GM19043 (cell line): ENCODE data around the gene USP34.

ENCODE experiments used
- ATAC-seq: cut with Tn5 transposase; IDR thresholded peaks from one replicate; pipeline ENCODE4 v1.9.1; 2021; ENCODE audit warnings: low read depth; ENCODE audit not compliant: unreplicated experiment

USP34 gene

DNA sequence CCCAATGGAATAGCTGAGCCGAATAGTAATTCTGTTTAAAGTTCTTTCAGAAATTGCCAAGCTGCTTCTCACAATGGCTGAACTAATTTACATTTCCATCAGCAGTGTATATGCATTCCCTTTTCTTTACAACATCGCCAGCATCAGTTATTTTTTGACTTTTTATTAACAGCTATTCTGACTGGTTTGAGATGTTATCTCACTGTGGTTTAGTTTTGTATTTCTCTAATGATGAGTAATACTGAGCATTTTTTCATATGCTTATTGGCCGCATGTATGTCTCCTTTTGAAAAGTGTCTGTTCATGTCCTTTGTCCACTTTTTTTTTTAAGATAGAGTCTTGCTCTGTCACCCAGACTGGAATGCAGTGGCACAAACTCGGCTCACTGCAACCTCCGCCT is 208.2 kb downstream of the USP34 start:
- ATAC-seq: no peak

DNA sequence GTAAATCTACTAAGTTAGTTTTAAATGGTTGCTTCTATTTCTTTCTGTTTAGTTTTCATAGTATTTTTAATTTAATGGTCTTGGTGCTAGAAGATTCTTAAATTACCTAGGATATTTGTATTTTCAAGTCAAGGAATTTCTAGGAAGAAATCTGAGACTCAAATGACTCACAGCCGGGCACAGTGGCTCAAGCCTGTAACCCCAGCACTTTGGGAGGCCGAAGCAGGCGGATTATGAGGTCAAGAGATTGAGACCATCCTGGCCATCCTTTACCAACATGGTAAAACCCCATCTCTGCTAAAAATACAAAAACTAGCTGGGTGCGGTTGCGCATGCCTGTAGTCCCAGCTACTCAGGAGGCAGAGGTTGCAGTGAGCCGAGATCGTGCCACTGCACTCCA is 213.4 kb downstream of the USP34 start:
- no peak for ATAC-seq

DNA sequence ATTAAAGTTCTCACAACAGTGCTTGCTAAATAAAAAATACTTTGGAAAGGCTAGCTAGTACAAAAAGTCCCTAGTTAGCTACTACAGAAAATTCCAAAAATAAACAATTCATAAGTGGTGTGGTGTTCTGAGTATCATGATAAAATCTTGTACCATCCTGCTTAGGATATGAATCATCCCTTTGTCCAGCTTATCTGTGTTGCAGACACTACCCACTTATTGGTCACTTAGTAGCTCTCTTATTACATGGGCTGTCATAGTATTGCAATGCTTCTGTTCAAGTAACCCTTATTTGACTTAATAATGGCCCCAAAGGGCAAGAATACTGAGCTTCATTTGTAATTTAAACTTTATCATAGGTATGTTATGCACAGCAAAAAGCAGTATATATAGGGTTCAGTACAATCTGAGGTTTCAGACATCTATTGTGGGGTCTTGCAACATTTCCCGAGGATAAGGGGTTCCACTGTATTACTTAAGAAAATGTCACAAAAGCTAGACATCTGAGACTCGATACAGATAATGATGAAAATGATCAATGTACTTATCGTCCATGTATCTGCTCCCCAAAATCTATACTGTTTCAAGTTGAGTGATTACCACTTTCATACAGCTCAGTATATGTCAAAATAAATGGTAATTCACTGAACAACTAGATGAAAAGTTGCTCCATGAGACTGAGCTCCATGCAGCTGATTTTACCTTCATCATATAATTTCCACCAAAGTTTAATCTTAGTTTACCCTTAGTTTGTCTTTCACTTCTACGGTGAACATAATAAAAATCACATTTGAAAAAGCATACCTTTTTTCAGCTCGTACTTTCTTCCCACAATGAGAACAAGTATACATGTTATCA is 215.1 kb downstream of the USP34 start:
- no peak for ATAC-seq

DNA sequence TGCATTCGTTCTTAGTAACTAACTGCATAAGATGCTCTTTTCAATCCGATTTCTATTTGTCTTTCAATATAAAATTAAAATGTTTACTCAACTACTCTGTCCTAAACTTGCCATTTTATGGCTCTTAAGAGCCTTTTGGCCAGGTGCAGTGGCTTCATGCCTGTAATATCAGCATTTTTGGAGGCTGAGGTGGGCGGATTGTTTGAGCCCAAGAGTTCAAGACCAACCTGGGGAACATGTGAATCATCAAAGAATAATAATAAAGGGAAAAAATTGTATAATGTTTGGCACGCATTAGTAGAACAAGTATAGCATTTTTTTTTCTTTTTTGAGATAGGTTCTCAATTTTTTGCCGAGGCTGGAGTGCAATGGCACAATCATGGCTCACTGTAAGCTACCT is 216.4 kb downstream of the USP34 start:
- no peak for ATAC-seq

DNA sequence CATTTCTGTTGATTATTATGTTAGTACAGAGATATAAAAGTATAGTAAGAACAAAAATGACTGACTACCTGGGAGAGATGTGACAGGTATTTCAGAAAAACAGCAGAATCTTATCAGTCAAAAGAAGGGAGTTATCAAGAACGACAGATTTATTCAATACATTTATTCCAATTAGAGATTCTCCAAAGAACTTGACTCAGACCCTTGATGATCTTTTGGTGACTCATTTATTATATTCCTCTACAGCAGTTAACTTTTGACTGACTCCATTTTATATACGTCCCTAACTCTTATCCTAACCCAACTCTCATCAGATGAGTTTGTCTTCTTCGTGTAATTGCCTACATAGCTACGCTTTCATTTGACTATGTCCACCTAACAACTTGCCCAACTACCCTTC is 217.8 kb downstream of the USP34 start:
- no peak for ATAC-seq

DNA sequence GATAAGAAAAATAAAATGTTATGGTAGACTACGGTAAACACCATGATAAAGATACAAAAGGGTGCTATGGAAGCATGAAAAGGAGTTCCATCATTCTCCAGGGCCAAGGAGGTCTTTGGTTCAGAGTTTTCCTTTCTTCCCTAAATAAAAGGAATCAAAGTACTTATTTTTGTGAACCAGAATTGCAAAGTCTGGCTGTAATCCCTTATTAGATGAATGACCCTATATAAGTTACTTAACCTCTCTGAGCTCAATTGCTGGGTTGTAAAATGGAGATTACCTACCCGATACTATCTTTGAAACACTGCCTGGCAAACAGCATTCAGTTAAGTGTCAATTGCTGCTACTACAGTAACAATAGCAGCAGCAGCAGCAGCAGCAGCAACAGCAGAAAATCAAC is 218.9 kb downstream of the USP34 start:
- ATAC-seq: no peak

DNA sequence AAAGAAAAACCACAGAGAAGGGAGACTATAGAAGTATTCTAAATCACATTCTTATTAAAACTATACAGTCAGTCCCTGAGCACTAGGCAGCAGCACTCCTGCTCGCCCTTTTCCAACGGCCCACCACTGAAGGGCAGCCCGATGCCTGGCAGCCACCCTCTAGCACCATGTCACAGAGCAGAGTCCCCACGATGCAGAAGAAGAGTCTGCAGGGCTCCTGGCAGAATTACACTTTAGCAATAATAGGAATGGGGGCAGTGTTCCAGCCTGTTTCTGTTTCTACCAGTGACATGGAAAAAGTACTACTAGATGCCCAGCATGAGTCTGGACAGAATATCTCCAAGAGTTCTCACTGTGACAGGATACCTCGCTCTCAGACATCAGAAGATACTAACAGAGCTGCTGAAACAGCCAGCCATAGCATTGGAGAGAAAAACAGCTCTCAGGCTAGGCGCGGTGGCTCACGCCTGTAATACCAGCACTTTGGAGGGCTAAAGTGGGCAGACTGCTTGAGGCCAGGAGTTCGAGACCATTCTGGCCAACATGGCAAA is 221.3 kb downstream of the USP34 start:
- no peak for ATAC-seq

DNA sequence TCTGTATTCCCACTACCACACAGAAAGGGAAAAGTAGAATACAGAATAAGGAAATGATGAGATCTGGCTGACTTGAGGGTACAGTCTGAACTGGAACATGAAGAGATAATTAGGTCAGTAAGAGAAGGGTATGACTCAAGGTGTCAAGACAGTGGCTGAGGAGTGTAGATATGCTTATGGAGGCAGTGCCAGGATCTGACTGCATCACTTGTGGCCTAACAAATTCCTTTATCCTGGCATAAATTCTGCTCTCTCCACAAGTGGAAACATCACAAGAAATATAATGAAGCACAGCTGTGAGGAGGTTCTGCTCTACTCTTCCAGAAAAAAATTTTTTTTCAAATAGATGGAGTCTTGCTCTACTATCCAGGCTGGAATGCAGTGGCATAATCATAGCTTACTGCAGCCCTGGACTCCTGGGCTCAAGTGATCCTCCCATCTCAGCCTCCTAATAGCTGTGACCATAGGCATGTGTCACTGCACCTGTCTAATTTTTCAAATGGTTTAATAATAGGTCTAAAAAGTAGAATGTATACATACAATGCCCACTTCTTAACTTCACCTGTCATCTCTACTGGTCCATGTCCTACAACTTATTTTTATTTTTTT is 223.6 kb downstream of the USP34 start:
- ATAC-seq: no peak

DNA sequence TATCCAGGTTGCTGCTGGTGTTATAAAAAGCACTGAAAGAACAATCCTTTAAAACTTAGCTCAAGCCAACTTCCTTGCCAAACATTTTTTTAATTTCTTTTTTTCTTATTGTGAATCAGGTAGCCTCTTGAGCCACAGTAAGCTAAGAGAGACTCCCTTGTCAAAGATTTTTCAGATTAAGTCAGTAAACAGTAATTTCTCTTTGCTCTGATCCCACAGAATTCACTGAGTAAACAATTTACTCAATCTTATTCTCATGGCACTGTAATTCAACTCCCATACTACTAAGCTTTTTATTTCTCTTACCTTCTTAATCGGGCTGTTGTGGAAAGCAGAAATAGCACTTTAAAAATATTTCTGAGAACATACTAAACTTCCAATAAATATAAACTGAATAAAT is 226.2 kb downstream of the USP34 start:
- ATAC-seq: no peak

DNA sequence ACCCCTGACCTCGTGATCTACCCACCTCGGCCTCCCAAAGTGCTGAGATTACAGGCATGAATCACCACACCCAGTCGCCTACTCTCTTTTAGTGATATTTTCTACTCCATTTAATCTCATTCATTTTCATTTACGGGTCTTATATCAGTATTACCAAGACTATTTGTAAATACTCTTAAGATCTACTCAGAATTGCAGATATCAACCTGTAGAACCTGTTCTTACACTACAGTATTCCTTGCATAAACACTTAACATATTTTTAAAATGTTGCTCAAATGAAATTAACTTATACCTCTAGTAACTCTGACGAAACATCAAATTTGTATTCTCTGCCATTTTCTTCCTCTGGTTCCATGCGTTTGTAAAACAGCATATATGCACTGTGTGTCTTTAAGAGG is 229.6 kb downstream of the USP34 start:
- no peak for ATAC-seq

DNA sequence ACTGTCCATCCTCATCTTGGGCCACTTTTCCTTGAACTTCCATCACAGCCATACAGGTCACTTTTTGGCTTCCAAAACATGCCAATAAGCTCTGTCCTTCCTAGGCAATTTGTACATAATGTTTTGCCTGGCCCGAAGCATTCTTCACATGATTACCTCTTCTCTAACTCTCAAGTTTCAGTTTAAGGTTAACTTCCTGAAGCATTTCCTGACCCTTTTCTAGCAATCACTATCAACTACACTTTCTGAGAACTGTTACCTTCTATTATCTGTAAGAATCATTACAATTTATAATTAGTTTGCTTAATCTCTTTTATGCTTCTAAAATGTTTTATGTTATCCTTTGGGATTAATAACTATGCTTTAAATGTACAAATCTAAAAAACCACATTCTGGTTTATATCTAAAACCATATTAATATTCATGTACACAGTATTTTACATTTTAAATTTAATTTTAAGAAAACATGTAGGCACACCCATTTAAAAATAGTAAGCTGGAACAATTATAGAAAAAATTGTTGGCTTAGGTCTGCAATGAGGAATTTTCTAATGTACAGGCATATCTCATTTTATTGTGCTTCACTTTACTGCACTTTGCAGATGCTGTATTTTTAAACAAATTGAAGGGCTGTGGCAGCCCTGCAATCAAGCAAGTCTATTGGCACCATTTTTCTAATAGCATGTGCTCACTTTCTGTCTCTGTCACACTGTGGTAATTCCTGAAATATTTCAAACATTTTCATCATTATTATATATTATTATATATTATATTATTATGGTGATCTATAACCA is 232.5 kb downstream of the USP34 start:
- ATAC-seq: no peak

DNA sequence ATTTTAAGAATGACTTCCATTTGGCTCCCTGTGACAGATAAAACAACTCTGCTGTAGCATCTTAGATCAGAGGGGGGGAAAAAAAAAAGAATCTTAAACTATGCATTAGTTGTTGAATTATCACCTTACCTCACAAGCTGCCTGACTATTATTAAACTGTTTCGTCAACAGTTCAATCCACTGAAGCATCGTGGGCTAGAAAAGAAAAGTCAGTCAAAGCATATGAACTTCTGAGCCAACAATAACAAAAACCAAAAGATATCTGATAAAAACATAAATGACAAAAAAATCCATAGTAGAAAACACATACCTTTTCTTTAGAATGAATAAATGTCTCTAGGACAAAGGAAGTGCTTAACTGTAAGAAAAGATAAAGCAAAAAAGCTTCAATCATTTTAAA is 235.2 kb downstream of the USP34 start:
- no peak for ATAC-seq

DNA sequence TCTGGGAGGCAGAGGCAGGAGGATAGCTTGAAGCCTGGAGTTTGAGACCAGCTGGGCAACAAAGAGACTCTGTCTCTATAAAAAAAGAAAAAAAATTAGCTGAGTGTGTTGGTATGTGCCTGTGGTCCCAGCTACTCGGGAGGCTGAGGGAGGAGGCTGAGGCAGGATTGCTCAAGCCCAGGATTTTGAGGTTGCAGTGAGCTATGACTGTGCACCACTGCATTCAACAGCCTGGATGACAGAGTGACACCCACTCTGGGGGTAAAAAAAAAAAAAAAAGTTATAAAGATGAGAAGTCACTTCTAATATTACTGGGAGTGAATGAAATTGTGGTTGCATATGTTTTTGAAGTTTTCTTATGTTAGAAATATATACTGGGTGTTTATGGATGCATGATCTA is 237.3 kb downstream of the USP34 start:
- ATAC-seq: no peak

DNA sequence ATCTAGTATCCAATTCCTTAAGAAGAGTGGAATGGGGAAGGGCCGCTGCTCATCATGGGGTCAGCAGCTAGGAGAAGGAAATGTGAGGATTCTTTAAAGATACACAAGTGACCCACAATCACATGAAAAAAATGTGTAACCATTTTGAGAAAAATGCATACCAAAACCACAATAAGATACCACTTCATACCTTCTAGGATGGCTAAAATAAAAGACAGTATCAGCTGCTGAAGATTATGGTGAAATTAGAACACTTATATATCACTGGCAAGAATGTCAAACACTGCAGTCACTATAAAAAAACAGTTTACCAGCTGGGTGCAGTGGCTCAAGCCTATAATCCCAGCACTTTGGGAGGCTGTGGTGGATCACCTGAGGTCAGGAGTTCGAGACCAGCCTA is 241.0 kb downstream of the USP34 start:
- no peak for ATAC-seq

DNA sequence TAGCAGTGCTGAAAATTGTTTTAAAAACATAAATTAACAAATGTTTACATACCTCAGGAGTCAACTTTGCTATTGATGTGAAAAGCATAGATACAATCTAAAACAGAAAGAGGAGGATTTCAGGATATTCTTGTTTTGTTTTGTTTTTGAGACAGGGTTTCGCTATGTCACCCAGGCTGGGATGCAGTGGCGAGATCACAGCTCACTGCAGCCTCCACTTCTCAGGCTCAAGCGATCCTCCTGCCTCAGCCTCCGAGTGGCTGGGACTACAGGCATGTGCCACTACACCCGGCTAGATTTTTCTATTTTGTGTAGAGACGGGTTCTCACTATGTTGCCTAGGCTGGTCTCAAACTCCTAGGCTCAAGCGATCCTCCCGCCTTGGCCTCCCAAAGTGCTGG is 248.3 kb downstream of the USP34 start:
- no peak for ATAC-seq

DNA sequence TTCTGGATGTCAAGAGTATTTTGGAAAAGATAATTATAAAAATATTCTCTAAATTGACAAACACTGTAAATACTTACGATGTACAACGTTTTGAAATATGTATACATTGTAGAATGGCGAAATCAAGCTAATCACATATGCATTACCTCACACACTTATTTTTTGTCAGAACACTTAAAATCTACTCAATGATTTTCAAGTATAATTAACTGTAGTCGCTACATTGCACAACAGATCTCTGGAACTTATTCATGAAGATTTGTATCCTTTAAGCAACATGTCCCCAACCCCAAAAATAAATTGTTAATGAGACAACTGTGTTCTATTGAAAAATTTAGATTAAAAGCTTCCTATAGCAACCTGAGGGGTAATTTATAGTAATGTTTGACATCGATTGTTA is 249.1 kb downstream of the USP34 start:
- no peak for ATAC-seq

DNA sequence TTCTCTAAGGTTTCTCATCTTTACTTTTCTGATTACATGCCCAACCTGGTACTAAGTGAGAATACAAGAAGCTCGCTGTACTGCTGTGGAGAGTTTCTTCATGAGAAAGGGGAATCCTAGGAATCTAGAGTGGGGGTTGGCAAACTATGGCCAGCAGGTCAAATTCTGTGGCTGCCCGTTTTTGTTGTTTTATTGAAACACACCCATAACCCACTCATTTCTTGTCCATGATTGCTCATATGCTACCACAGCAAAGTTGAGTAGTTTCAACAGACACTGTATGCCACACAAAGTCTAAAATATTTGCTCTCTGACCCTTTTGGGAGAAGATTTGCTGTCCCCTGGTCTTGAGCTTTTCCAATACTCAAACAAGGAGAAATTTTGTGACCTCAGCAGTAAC is 250.1 kb downstream of the USP34 start:
- no peak for ATAC-seq

DNA sequence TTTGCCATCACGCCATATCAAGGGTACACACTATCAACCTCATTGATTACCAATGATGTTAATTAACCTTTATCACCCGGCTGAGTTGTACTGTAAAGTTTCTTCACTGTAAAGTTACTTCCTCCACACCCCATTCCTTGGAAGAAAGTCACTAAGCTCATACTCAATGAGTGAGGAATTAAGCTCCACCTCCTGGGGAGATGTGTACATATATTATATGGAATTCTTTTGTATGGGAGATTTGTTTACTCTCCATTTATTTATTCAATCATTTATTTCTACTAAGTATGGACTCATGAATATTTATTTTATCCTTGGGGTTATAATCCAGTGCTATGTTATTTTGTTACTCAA is 252.1 kb downstream of the USP34 start:
- ATAC-seq: no peak

DNA sequence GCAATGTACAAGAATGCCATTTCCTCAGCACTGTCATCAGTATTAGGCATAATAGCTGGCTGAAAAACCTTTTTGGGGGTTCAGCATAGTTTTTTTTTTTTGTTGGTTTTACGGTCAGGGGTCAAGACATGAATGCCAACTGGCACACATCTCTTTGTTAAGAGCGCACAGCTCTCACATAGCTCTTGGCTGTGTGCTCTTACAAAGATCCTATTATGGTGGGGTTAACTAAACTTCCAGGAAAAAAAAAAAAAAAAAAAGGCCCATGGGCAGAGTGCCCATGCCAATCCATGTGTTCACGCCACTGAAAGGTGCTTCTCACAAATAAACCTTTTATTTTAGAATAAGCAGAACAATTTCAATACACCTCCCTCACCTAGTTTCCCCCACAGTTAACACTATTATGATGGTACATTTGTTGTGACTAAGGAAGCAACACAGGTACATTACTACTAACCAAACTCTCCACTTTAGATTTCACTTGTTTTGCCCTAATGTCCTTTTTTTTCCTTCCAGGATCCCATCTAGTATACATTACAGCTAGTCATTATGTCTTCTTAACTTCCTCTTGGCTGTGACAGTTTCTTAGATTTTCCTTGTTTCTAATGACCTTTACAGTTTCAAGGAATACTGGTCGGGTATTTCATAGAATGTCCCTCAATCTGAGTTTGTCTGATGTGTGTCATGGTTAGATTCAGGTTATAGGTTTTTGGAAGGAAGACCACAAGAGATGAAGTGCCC is 252.6 kb downstream of the USP34 start:
- ATAC-seq: no peak

DNA sequence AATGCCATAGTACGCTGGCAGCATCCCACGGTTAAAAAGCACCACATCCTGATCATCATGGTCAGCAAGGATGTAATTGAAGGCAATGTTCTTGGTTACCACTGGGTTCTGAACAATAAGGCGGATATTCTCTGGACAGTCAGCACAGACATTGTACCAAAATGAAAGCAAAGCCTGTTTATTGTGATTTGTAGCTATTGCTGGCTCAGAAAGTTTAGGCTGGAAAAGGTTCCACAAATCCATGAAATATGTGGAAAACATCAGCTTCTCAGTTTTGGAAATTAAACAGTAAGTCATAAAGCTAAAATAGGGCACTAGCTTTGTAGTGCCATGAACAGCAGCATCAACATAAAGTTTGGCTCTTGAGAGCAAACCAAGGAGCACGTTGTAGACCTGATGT is 256.7 kb downstream of the USP34 start:
- ATAC-seq: no peak
